Panc1 (cell line): Measurements from ENCODE around the gene TMEM45B.
"Not testable (repeated sequence)": the region's sequence is repeated elsewhere in the genome, so short reads cannot be mapped to it uniquely, and the experiment has no call there.

ENCODE experiments used
- CTCF ChIP-seq: fragments of 450-650 bp; IDR thresholded peaks from 2 replicates; pipeline ENCODE4 v1.5.1; 2017; ENCODE audit warnings: mild to moderate bottlenecking
- POLR2AphosphoS5 ChIP-seq: IDR thresholded peaks from 2 replicates; pipeline ENCODE4 v1.6.1; 2012; ENCODE audit warnings: mild to moderate bottlenecking, low read depth, low read length, moderate library complexity
- REST ChIP-seq, 2 experiments: IDR thresholded peaks; 2 replicates each; pipeline ENCODE4 v1.6.1; 2011 to 2012; ENCODE audit warnings: low read depth in 2 of 2, control low read depth in 1 of 2, low read length in 1 of 2, mild to moderate bottlenecking in 1 of 2, moderate library complexity in 1 of 2; ENCODE audit not compliant: insufficient read depth in 1 of 2
- TCF7L2 ChIP-seq: IDR thresholded peaks from 2 replicates; pipeline ENCODE4 v1.6.1; 2011; ENCODE audit warnings: mild to moderate bottlenecking, low read depth, low read length, inconsistent platforms

GRCh38 chr11:129831227-129831626 lies 15.6 kb downstream of the TMEM45B start:
- TF ChIP-seq CTCF; REST (IDR thresholded peaks at IDR 0.05; ENCODE audit: insufficient read depth in 1 of 2, low read depth in 2 of 2, low read length in 1 of 2); TCF7L2; POLR2AphosphoS5: not testable (repeated sequence)
